T-cell (primary cell): Measurements from ENCODE around the gene RP2. TPM values are rescaled to one million over a fixed set of nuclear protein-coding genes. Genes with fewer than 3 reads are reported as not detected.

Experiments used
- ATAC-seq, 4 experiments: fragments of 200-7000 bp in 3 of 4; fragments of 150-1000 bp in 1 of 4; cut with Tn5 transposase; replicated peaks in 1 of 4; 1 replicate in 3 of 4; 2 replicates in 1 of 4; pipeline ENCODE4 v1.10.0; 2021; ENCODE audit warnings: moderate library complexity in 3 of 4, mild to moderate bottlenecking in 2 of 4, moderate number of reproducible peaks in 1 of 4
- CTCF ChIA-PET, 2 donors: fragments of 300-600 bp; sonication (Branson Sonifier 250); formaldehyde crosslinking; loops; one replicate each; lab custom pipeline; 2022; ENCODE audit warnings: antibody characterized with exemption in 2 of 2; lab: Charles Lee
- POLR2A ChIA-PET, 2 donors: fragments of 300-600 bp; sonication (Branson Sonifier 250); formaldehyde crosslinking; loops; one replicate each; lab custom pipeline; 2022; ENCODE audit warnings: antibody characterized with exemption in 2 of 2; lab: Charles Lee
- DNase-seq, 35 experiments: peaks; one replicate each; pipeline versions ENCODE4 v3.0.0 to v3.0.0-alpha.2; 2013 to 2023
- H3K27ac ChIP-seq: one replicate; pipeline ENCODE4 v1.5.1; 2013; ENCODE audit warnings: low read length
- H3K27me3 ChIP-seq, 2 experiments: replicated peaks in 1 of 2; 1 replicate in 1 of 2; 2 replicates in 1 of 2; pipeline versions ENCODE4 v1.6.1 to v1.7.0; 2013; ENCODE audit warnings: low read length in 1 of 2, mixed read lengths in 1 of 2; ENCODE audit not compliant: control insufficient read depth in 2 of 2, insufficient read depth in 2 of 2; ENCODE audit errors: extremely low read depth in 1 of 2
- H3K36me3 ChIP-seq, 2 donors: 1 replicate in 1 of 2; 2 replicates in 1 of 2; pipeline versions ENCODE4 v1.6.1 to v1.7.0; 2013; ENCODE audit warnings: low read length in 1 of 2; ENCODE audit not compliant: control insufficient read depth in 2 of 2, insufficient read depth in 1 of 2; ENCODE audit errors: extremely low read depth in 1 of 2
- H3K4me1 ChIP-seq, 2 experiments: 1 replicate in 1 of 2; 2 replicates in 1 of 2; pipeline versions ENCODE4 v1.6.1 to v1.7.0; 2013; ENCODE audit warnings: low read length in 2 of 2, mixed read lengths in 1 of 2; ENCODE audit not compliant: insufficient read depth in 2 of 2, control insufficient read depth in 1 of 2; ENCODE audit errors: extremely low read depth in 1 of 2
- H3K4me3 ChIP-seq, 2 donors: 1 replicate in 1 of 2; 2 replicates in 1 of 2; pipeline versions ENCODE4 v1.5.1 to v1.7.0; 2013; ENCODE audit warnings: mild to moderate bottlenecking in 2 of 2, low read length in 1 of 2, moderate library complexity in 1 of 2; ENCODE audit not compliant: control insufficient read depth in 1 of 2; ENCODE audit errors: extremely low read depth in 1 of 2
- H3K9me3 ChIP-seq: 2 replicates; pipeline ENCODE4 v1.7.0; 2013
- H3K27ac Mint-ChIP-seq, 2 donors: one replicate each; pipeline ENCODE4 v1.8.0; 2020 to 2021; ENCODE audit warnings: mild to moderate bottlenecking in 2 of 2, mixed read lengths in 2 of 2
- H3K27me3 Mint-ChIP-seq, 2 donors: one replicate each; pipeline ENCODE4 v1.8.0; 2021 to 2022; ENCODE audit warnings: mixed read lengths in 2 of 2
- H3K36me3 Mint-ChIP-seq: one replicate; pipeline ENCODE4 v1.8.0; 2021; ENCODE audit warnings: mixed read lengths
- H3K4me1 Mint-ChIP-seq, 3 donors: one replicate each; pipeline ENCODE4 v1.8.0; 2020 to 2022; ENCODE audit warnings: mixed read lengths in 3 of 3, mild to moderate bottlenecking in 1 of 3
- H3K4me3 Mint-ChIP-seq, 3 donors: one replicate each; pipeline ENCODE4 v1.8.0; 2020 to 2022; ENCODE audit warnings: mild to moderate bottlenecking in 3 of 3, mixed read lengths in 3 of 3, moderate library complexity in 3 of 3
- H3K9me3 Mint-ChIP-seq, 3 donors: one replicate each; pipeline ENCODE4 v1.8.0; 2020 to 2022; ENCODE audit warnings: mixed read lengths in 3 of 3
- WGBS: methylation state at CpG from one replicate; pipeline ENCODE4 v1.1.5; 2013; ENCODE audit warnings: missing lambda C conversion rate; ENCODE audit not compliant: insufficient coverage; 5-methylcytosine and 5-hydroxymethylcytosine counted together
- total RNA-seq, 35 experiments: library from RNA in 6 of 35; stranded (reverse) in 6 of 35; fragments of 120-200 nt in 1 of 35; gene quantifications; one replicate each; pipeline versions ENCODE4 v1.2.1 to v1.2.4 and lab custom pipeline; 2013 to 2026

The RP2 gene
- total RNA-seq, 5 donors from 2014 or later (not counting 1 experiment from before 2014, with no cell fraction given) = 3.5 to 7.2 (median 6.7) TPM

GRCh38 chrX:46856483-46856882 is 19.6 kb downstream of the RP2 start:
- Histone ChIP-seq H3K27ac (no peak overlapping the region), H3K4me3 (no peak overlapping the region), H3K4me1 (no peaks in the 10 kb centered on the region), H3K36me3 (peaks cover 0 to 9% of the 10 kb centered on the region in 2 donors), H3K27me3 (no peaks in the 10 kb centered on the region), H3K9me3 (no peaks in the 10 kb centered on the region)
- Mint-ChIP-seq H3K4me3 (no peak overlapping the region), H3K36me3 (peaks cover 18% of the 10 kb centered on the region), H3K9me3 (no peaks in the 10 kb centered on the region), H3K4me1 (no peaks in the 10 kb centered on the region), H3K27ac (no peak overlapping the region), H3K27me3 (no peaks in the 10 kb centered on the region)
- ChIA-PET POLR2A (no interaction called here), CTCF (no interaction called here)
- ATAC-seq (no peak), DNase-seq (no peak)

GRCh38 chrX:46860557-46860956 is 23.7 kb downstream of the RP2 start:
- Histone ChIP-seq H3K27ac (no peak overlapping the region), H3K27me3 (no peaks in the 10 kb centered on the region), H3K4me1 (no peaks in the 10 kb centered on the region), H3K36me3 (peaks cover 0 to 5% of the 10 kb centered on the region in 2 donors), H3K4me3 (no peak overlapping the region), H3K9me3 (no peaks in the 10 kb centered on the region)
- CTCF ChIA-PET = no interaction called here
- Mint-ChIP-seq H3K27me3 (no peaks in the 10 kb centered on the region), H3K36me3 (peaks cover 25% of the 10 kb centered on the region), H3K4me3 (no peak overlapping the region), H3K27ac (no peak overlapping the region), H3K9me3 (no peaks in the 10 kb centered on the region), H3K4me1 (no peaks in the 10 kb centered on the region)
- ATAC-seq (no peak), DNase-seq (no peak)
- POLR2A ChIA-PET = no interaction called here
- no CpG with 5 or more reads among the region's 1 CpG for WGBS

DNA sequence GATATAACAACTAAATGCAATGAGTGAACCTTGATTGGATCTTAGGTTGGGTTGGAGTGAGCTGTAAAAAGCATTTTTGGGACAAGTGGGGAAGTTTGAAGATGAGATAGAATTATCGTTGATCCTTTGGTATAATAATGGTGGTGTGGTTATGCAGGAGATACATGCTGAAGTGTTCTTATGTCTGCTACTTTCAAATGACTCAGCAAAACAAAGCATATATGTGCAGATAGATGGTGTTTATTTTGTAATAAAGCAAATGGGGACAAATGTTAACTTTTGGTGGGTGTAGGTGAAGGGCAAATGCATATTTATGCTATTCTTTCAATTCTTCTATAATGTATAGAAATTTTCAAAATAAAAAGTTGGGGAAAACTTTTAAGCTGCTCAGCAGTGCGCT is 26.2 kb downstream of the RP2 start:
- Histone ChIP-seq H3K9me3 (no peaks in the 10 kb centered on the region), H3K36me3 (peaks cover 0 to 2% of the 10 kb centered on the region in 2 donors), H3K27me3 (no peaks in the 10 kb centered on the region), H3K4me3 (no peak overlapping the region), H3K27ac (no peak overlapping the region), H3K4me1 (no peaks in the 10 kb centered on the region)
- H3K27me3 Mint-ChIP-seq = peaks cover 0 to 4% of the 10 kb centered on the region in 2 donors
- no peak for DNase-seq
- H3K4me1 Mint-ChIP-seq = no peaks in the 10 kb centered on the region
- ChIA-PET POLR2A (no interaction called here), CTCF (no interaction called here)
- peaks cover 46% of the 10 kb centered on the region for H3K36me3 Mint-ChIP-seq
- WGBS = no CpG with 5 or more reads among the region's 2 CpGs
- ATAC-seq = no peak
- no peaks in the 10 kb centered on the region for H3K9me3 Mint-ChIP-seq
- H3K27ac Mint-ChIP-seq = peak overlapping the region in 1 of 2 donors; percentile 7
- no peak overlapping the region for H3K4me3 Mint-ChIP-seq

GRCh38 chrX:46864606-46865005 is 27.8 kb downstream of the RP2 start:
- DNase-seq (no peak), ATAC-seq (no peak)
- WGBS = no CpG with 5 or more reads among the region's 2 CpGs
- H3K27me3 ChIP-seq = no peaks in the 10 kb centered on the region
- H3K27me3 Mint-ChIP-seq = peaks cover 0 to 4% of the 10 kb centered on the region in 2 donors
- H3K4me1 ChIP-seq = no peaks in the 10 kb centered on the region
- H3K27ac ChIP-seq = no peak overlapping the region
- POLR2A ChIA-PET = no interaction called here
- peaks cover 46% of the 10 kb centered on the region for H3K36me3 Mint-ChIP-seq
- no peak overlapping the region for H3K27ac Mint-ChIP-seq
- no peaks in the 10 kb centered on the region for H3K4me1 Mint-ChIP-seq
- H3K9me3 Mint-ChIP-seq = no peaks in the 10 kb centered on the region
- H3K9me3 ChIP-seq = no peaks in the 10 kb centered on the region
- no peak overlapping the region for H3K4me3 Mint-ChIP-seq
- CTCF ChIA-PET = no interaction called here
- no peak overlapping the region for H3K4me3 ChIP-seq
- peaks cover 0 to 2% of the 10 kb centered on the region in 2 donors for H3K36me3 ChIP-seq

GRCh38 chrX:46865281-46865680 is 28.4 kb downstream of the RP2 start:
- no peak for DNase-seq
- ATAC-seq = no peak
- no peak overlapping the region for H3K4me3 Mint-ChIP-seq
- Histone ChIP-seq H3K4me1 (no peaks in the 10 kb centered on the region), H3K27me3 (no peaks in the 10 kb centered on the region), H3K36me3 (peaks cover 0 to 2% of the 10 kb centered on the region in 2 donors), H3K9me3 (no peaks in the 10 kb centered on the region), H3K4me3 (no peak overlapping the region), H3K27ac (no peak overlapping the region)
- H3K27me3 Mint-ChIP-seq = peaks cover 0 to 4% of the 10 kb centered on the region in 2 donors
- POLR2A ChIA-PET = interaction anchor here in 1 of 2 donors (0.7 kb wide), 1 partner anchor 1604 kb away, joined by 7 read pairs; no protein-coding TSS in a partner anchor
- WGBS = no CpG with 5 or more reads among the region's 4 CpGs
- peaks cover 46% of the 10 kb centered on the region for H3K36me3 Mint-ChIP-seq
- no peak overlapping the region for H3K27ac Mint-ChIP-seq
- no peaks in the 10 kb centered on the region for H3K4me1 Mint-ChIP-seq
- CTCF ChIA-PET = no interaction called here
- no peaks in the 10 kb centered on the region for H3K9me3 Mint-ChIP-seq

DNA sequence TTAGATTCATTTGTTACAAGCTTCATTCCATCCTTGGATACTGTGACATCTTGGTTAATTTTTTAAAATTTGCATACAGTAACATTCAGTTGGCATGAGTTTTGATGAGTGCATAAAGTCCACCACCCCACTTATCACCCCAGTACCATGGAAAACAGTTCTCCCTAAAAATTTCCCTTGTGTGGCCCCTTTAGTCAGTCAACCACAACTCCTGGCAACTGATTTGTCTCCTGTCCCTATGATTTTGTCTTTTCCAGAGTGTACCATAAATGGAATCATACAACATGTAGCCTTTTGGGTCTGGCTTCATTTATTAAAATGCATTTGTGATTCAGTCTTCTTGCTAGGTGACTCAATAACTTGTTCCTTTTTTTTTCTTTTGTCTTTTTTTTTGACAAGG is 29.9 kb downstream of the RP2 start:
- ATAC-seq = no peak
- POLR2A ChIA-PET = no interaction called here
- H3K27me3 Mint-ChIP-seq = peaks cover 0 to 4% of the 10 kb centered on the region in 2 donors

GRCh38 chrX:46873746-46874145 is 36.9 kb downstream of the RP2 start:
- Mint-ChIP-seq H3K4me1 (peaks cover 0 to 3% (median 0%) of the 10 kb centered on the region in 3 donors), H3K27me3 (no peaks in the 10 kb centered on the region), H3K27ac (no peak overlapping the region), H3K4me3 (no peak overlapping the region), H3K36me3 (peaks cover 8% of the 10 kb centered on the region), H3K9me3 (no peaks in the 10 kb centered on the region)
- no peak for ATAC-seq
- Histone ChIP-seq H3K27ac (no peak overlapping the region), H3K9me3 (no peaks in the 10 kb centered on the region), H3K4me1 (no peaks in the 10 kb centered on the region), H3K27me3 (no peaks in the 10 kb centered on the region), H3K36me3 (no peaks in the 10 kb centered on the region), H3K4me3 (no peak overlapping the region)
- POLR2A ChIA-PET = no interaction called here
- DNase-seq = no peak
- CTCF ChIA-PET = no interaction called here
- WGBS = no CpG with 5 or more reads among the region's 2 CpGs

More for the DNA sequence above, 29.9 kb downstream of the RP2 start:
- no peaks in the 10 kb centered on the region for H3K9me3 Mint-ChIP-seq
- no peaks in the 10 kb centered on the region for H3K27me3 ChIP-seq
- no peaks in the 10 kb centered on the region for H3K4me1 ChIP-seq
- no peaks in the 10 kb centered on the region for H3K4me1 Mint-ChIP-seq
- no peaks in the 10 kb centered on the region for H3K36me3 ChIP-seq
- CTCF ChIA-PET = no interaction called here
- DNase-seq = no peak
- H3K9me3 ChIP-seq = no peaks in the 10 kb centered on the region
- H3K27ac Mint-ChIP-seq = no peak overlapping the region
- no peak overlapping the region for H3K27ac ChIP-seq
- peaks cover 40% of the 10 kb centered on the region for H3K36me3 Mint-ChIP-seq
- no peak overlapping the region for H3K4me3 Mint-ChIP-seq
- no peak overlapping the region for H3K4me3 ChIP-seq
